Measurements from ENCODE around the gene YPEL1.
"Not testable (repeated sequence)": the region's sequence is repeated elsewhere in the genome, so short reads cannot be mapped to it uniquely, and the experiment has no call there.

Gene YPEL1

GRCh38 chr22:21754523-21754922, 18.9 kb upstream of the YPEL1 start:
- no peak for DNase-seq (ENCODE audit: insufficient read length, low spot score)

GRCh38 chr22:21753374-21754111, 17.9 kb upstream of the YPEL1 start:
- no peak for FAIRE-seq

More at GRCh38 chr22:21754523-21754922, 18.9 kb upstream of the YPEL1 start:
- no peak for FAIRE-seq

GRCh38 chr22:21752276-21752675, 16.7 kb upstream of the YPEL1 start:
- no peak for FAIRE-seq
- DNase-seq (ENCODE audit: insufficient read length, low spot score): no peak

More at GRCh38 chr22:21753374-21754111, 17.9 kb upstream of the YPEL1 start:
- DNase-seq (ENCODE audit: insufficient read length, low spot score): no peak

- DNase-seq (ENCODE audit: insufficient read length, low spot score) (no peak), FAIRE-seq (no peak)
These were observed 10.4 kb upstream of the YPEL1 start for GRCh38 chr22:21745948-21746347.

- not testable (repeated sequence) for FAIRE-seq; DNase-seq (ENCODE audit: insufficient read length, low spot score)
These were observed 9.3 kb upstream of the YPEL1 start for GRCh38 chr22:21744917-21745316.

- DNase-seq (ENCODE audit: insufficient read length, low spot score) (no peak), FAIRE-seq (no peak)
These were observed 6.2 kb upstream of the YPEL1 start for GRCh38 chr22:21741790-21742189.

- no peak for DNase-seq (ENCODE audit: insufficient read length, low spot score)
- no peak for FAIRE-seq
These were observed 5.5 kb upstream of the YPEL1 start for GRCh38 chr22:21741059-21741458.

- DNase-seq (ENCODE audit: insufficient read length, low spot score): no peak
- no peak for FAIRE-seq
These were observed 4.3 kb upstream of the YPEL1 start for GRCh38 chr22:21739828-21740377.

- FAIRE-seq (no peak), DNase-seq (ENCODE audit: insufficient read length, low spot score) (no peak)
These were observed 3.4 kb upstream of the YPEL1 start for GRCh38 chr22:21738966-21739365.

- FAIRE-seq (no peak), DNase-seq (ENCODE audit: insufficient read length, low spot score) (no peak)
These were observed 2.5 kb upstream of the YPEL1 start for GRCh38 chr22:21738081-21738480.

GRCh38 chr22:21736948-21737347, 1.4 kb upstream of the YPEL1 start:
- DNase-seq (ENCODE audit: insufficient read length, low spot score) (no peak), FAIRE-seq (no peak)

- DNase-seq (ENCODE audit: insufficient read length, low spot score): no peak
- FAIRE-seq: no peak
These were observed 569 bp upstream of the YPEL1 start for GRCh38 chr22:21736084-21736642.

GRCh38 chr22:21734540-21735199, 924 bp downstream of the YPEL1 start:
- no peak for DNase-seq (ENCODE audit: insufficient read length, low spot score)

GRCh38 chr22:21731503-21731902, 4.1 kb downstream of the YPEL1 start:
- FAIRE-seq (no peak), DNase-seq (ENCODE audit: insufficient read length, low spot score) (no peak)

More at GRCh38 chr22:21734540-21735199, 924 bp downstream of the YPEL1 start:
- FAIRE-seq: no peak

- no peak for FAIRE-seq
- no peak for DNase-seq (ENCODE audit: insufficient read length, low spot score)
These were observed 4.9 kb downstream of the YPEL1 start for GRCh38 chr22:21730535-21731308.

GRCh38 chr22:21729184-21729583, 6.4 kb downstream of the YPEL1 start:
- FAIRE-seq; DNase-seq (ENCODE audit: insufficient read length, low spot score): not testable (repeated sequence)

GRCh38 chr22:21728270-21728669, 7.3 kb downstream of the YPEL1 start:
- no peak for FAIRE-seq

GRCh38 chr22:21727768-21728167, 7.8 kb downstream of the YPEL1 start:
- FAIRE-seq (no peak), DNase-seq (ENCODE audit: insufficient read length, low spot score) (no peak)

More at GRCh38 chr22:21728270-21728669, 7.3 kb downstream of the YPEL1 start:
- no peak for DNase-seq (ENCODE audit: insufficient read length, low spot score)

GRCh38 chr22:21727159-21727558, 8.4 kb downstream of the YPEL1 start:
- FAIRE-seq (no peak), DNase-seq (ENCODE audit: insufficient read length, low spot score) (no peak)

GRCh38 chr22:21726650-21727049, 8.9 kb downstream of the YPEL1 start:
- DNase-seq (ENCODE audit: insufficient read length, low spot score): no peak
- no peak for FAIRE-seq

All from HTR-8/SVneo (cell line).